ENCODE measurements around the gene TK2. TPM values are rescaled to one million over a fixed set of nuclear protein-coding genes. Genes with fewer than 3 reads are reported as not detected.

Gene TK2
- total RNA-seq, 1 donor from 2014 or later, result 36.1 TPM

GRCh38 chr16:66585481-66586239, 35.7 kb upstream of the TK2 start:
- H3K4me3 ChIP-seq, result no peak overlapping the region
- no peaks in the 10 kb centered on the region for H3K27me3 ChIP-seq
- no peaks in the 10 kb centered on the region for H3K36me3 ChIP-seq
- intact Hi-C loops (cut with DNase I), result no loop called here
- TF ChIP-seq CTCF (IDR thresholded peaks at IDR 0.05), result no peak
- H3K9me3 ChIP-seq, result no peaks in the 10 kb centered on the region
- DNase-seq (no peak), ATAC-seq (peak; percentile 61)
- H3K27ac ChIP-seq, result peak overlapping the region; percentile 24
- H3K4me1 ChIP-seq, result peaks cover 4% of the 10 kb centered on the region

- no peak for TF ChIP-seq CTCF (IDR thresholded peaks at IDR 0.05)
- ATAC-seq, result peak; percentile 55
- intact Hi-C loops (cut with DNase I), result no loop called here
- no peak overlapping the region for H3K27ac ChIP-seq
- no peak overlapping the region for H3K4me3 ChIP-seq
- no peaks in the 10 kb centered on the region for H3K9me3 ChIP-seq
- no peaks in the 10 kb centered on the region for H3K27me3 ChIP-seq
- no peaks in the 10 kb centered on the region for H3K36me3 ChIP-seq
- no peak for DNase-seq
- H3K4me1 ChIP-seq, result peaks cover 15% of the 10 kb centered on the region
Measured at GRCh38 chr16:66581246-66581952, 31.5 kb upstream of the TK2 start.

- Histone ChIP-seq H3K36me3 (no peaks in the 10 kb centered on the region), H3K27me3 (no peaks in the 10 kb centered on the region), H3K4me3 (no peak overlapping the region), H3K27ac (no peak overlapping the region), H3K9me3 (no peaks in the 10 kb centered on the region), H3K4me1 (peaks cover 13% of the 10 kb centered on the region)
- DNase-seq (no peak), ATAC-seq (no peak)
- intact Hi-C loops (cut with DNase I), result no loop called here
- TF ChIP-seq CTCF (IDR thresholded peaks at IDR 0.05), result no peak
Measured at GRCh38 chr16:66580605-66581209, 30.8 kb upstream of the TK2 start.

- Histone ChIP-seq H3K4me1 (peaks cover 10% of the 10 kb centered on the region), H3K4me3 (peak within 1 kb of the TSS; percentile 44), H3K36me3 (no peaks in the 10 kb centered on the region), H3K27me3 (no peaks in the 10 kb centered on the region), H3K27ac (no peak within 1 kb of the TSS), H3K9me3 (no peaks in the 10 kb centered on the region)
- ATAC-seq, result peak; percentile 25
- intact Hi-C loops (cut with DNase I), result no loop called here
- DNase-seq, result no peak
- no peak for TF ChIP-seq CTCF (IDR thresholded peaks at IDR 0.05)
Measured at GRCh38 chr16:66578651-66579531, 29.0 kb upstream of the TK2 start, which contains the start of gene CMTM2. Gene CMTM2, plus strand, starts transcription at chr16:66579463. Its CDS starts 145 bp downstream, at chr16:66579608.

- no peak for ATAC-seq
- Histone ChIP-seq H3K4me1 (peaks cover 10% of the 10 kb centered on the region), H3K9me3 (no peaks in the 10 kb centered on the region), H3K27ac (no peak overlapping the region), H3K36me3 (no peaks in the 10 kb centered on the region), H3K27me3 (no peaks in the 10 kb centered on the region), H3K4me3 (no peak overlapping the region)
- intact Hi-C loops (cut with DNase I), result no loop called here
- no peak for DNase-seq
- TF ChIP-seq CTCF (IDR thresholded peaks at IDR 0.05), result no peak
Measured at GRCh38 chr16:66576296-66576695, 26.4 kb upstream of the TK2 start.
